Nasal cavity respiratory epithelium epithelial cell of viscerocranial mucosa (primary cell): ENCODE data around the gene NDUFA9. TPM values are rescaled to one million over a fixed set of nuclear protein-coding genes. Genes with fewer than 3 reads are reported as not detected.

Experiments
- total RNA-seq: library from RNA; depleted of rRNA; stranded (reverse); fragments of >200 nt; gene quantifications from 2 replicates; pipeline ENCODE4 v1.2.3, GENCODE V29; 2014

Gene NDUFA9
- 25.3 and 44.0 TPM in 2 replicates for total RNA-seq

DNA sequence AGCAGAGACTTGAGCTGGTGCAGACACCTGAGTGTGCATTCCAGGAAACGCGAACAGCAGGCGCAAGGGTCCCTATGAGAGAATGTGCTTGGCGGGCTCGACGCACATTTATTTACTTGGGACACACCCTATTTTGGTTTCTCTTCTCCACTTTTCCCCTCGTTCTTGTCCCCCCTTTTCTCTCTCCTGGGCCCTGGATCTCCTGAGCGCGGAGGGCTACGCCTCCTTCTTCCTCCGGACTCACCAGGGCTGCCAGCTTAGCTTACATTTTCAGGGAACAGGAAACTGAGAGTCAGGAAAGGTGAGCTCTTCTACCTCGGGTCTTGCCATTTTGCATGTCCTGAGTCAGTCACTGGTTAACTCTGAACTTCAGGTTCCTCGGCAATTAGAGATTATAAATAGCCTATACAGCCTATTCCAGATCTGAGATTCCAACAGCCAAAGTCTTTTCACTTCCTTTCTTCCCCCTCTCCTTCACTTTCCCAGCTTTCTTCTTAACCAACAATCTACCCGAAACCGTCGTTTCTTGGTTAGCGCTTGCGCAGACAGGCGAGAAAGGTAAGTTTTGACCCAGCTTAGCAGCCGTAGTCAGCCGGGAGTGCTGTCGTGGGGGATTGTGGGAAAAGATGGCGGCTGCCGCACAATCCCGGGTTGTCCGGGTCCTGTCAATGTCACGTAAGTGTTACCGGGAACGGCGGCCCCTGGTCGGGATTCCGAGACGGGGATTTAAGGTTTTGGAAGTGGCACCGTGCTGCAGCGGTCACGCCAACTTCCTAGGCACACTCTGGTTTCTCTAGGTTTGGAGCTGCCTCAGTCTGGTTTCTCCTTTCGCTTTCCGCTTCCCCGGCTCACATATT is at the start of gene NDUFA9, which contains the start of gene AKAP3:
TSS of gene NDUFA9 (plus strand) at position 614 of the 857 bp plus-strand sequence. CDS start at position 627, 13 bp downstream.
TSS of gene AKAP3 (minus strand) at position 551 of the 857 bp plus-strand sequence. CDS start 10,855 bp downstream, outside the sequence.

Other genes starting within 250 kb of the NDUFA9 start
- not detected in 2 replicates for gene FGF6, start 203.3 kb upstream of the NDUFA9 start, total RNA-seq
- gene RAD51AP1, start 110.2 kb upstream of the NDUFA9 start, total RNA-seq, result 0.64 and 0.68 TPM in 2 replicates
- gene DYRK4, start 86.9 kb upstream of the NDUFA9 start, total RNA-seq, result 28.9 and 40.0 TPM in 2 replicates
- gene AKAP3, start 63 bp upstream of the NDUFA9 start, total RNA-seq, result 1.0 and 1.7 TPM in 2 replicates
- not detected in 2 replicates for gene GALNT8, start 71.3 kb downstream of the NDUFA9 start, total RNA-seq